Keratinocyte (primary cell): Measurements from ENCODE around the gene CFAP210. TPM values are rescaled to one million over a fixed set of nuclear protein-coding genes. Genes with fewer than 3 reads are reported as not detected.
"Not testable (repeated sequence)": the region's sequence is repeated elsewhere in the genome, so short reads cannot be mapped to it uniquely, and the experiment has no call there.

Source experiments
- DNase-seq: peaks from one replicate; pipeline ENCODE4 v3.0.0-alpha.2; 2011; ENCODE audit warnings: low read depth, missing footprints, low spot score
- FAIRE-seq: peaks from 2 replicates; lab custom pipeline; 2011; peaks lifted over from hg19 to GRCh38; lab: Jason Lieb, UNC
- H2AFZ ChIP-seq: 2 replicates; pipeline ENCODE4 v1.6.0; 2012; ENCODE audit warnings: low read length, control low read depth, inconsistent platforms; ENCODE audit not compliant: control insufficient read depth
- H3K27ac ChIP-seq: 2 replicates; pipeline ENCODE4 v1.5.1; 2011; ENCODE audit warnings: low read length; ENCODE audit not compliant: control insufficient read depth, insufficient read depth
- H3K27me3 ChIP-seq: 3 replicates; pipeline ENCODE4 v1.6.0; 2011; ENCODE audit warnings: low read length; ENCODE audit not compliant: control insufficient read depth, insufficient read depth; ENCODE audit errors: extremely low read depth
- H3K36me3 ChIP-seq, 2 experiments: 2 replicates in 1 of 2; 3 replicates in 1 of 2; pipeline ENCODE4 v1.5.1; 2011; ENCODE audit warnings: low read length in 2 of 2, mild to moderate bottlenecking in 1 of 2; ENCODE audit not compliant: control insufficient read depth in 2 of 2, insufficient read depth in 2 of 2; ENCODE audit errors: extremely low read depth in 1 of 2
- H3K4me1 ChIP-seq: 3 replicates; pipeline ENCODE4 v1.5.1; 2011; ENCODE audit warnings: low read length; ENCODE audit not compliant: control insufficient read depth, insufficient read depth; ENCODE audit errors: extremely low read depth
- H3K4me2 ChIP-seq: 3 replicates; pipeline ENCODE4 v1.6.0; 2011; ENCODE audit warnings: low read depth, low read length; ENCODE audit not compliant: control insufficient read depth, insufficient read depth; ENCODE audit errors: extremely low read depth
- H3K4me3 ChIP-seq, 3 experiments: fragments of 200-600 bp in 1 of 3; sonication (generic) in 1 of 3; 2 replicates in 2 of 3; 3 replicates in 1 of 3; pipeline ENCODE4 v1.5.1; 2011 to 2016; ENCODE audit warnings: low read length in 3 of 3, mild to moderate bottlenecking in 3 of 3, control low read depth in 2 of 3, inconsistent platforms in 1 of 3, low read depth in 1 of 3, mixed read lengths in 1 of 3, mixed run types in 1 of 3, moderate library complexity in 1 of 3; ENCODE audit not compliant: control insufficient read depth in 2 of 3, insufficient read depth in 2 of 3; ENCODE audit errors: extremely low read depth in 1 of 3
- H3K79me2 ChIP-seq: 2 replicates; pipeline ENCODE4 v1.6.0; 2012; ENCODE audit warnings: low read length; ENCODE audit not compliant: control insufficient read depth, insufficient read depth
- H3K9ac ChIP-seq: 3 replicates; pipeline ENCODE4 v1.6.0; 2011; ENCODE audit warnings: low read length; ENCODE audit not compliant: control insufficient read depth, insufficient read depth; ENCODE audit errors: extremely low read depth
- H3K9me1 ChIP-seq: 3 replicates; pipeline ENCODE4 v1.6.0; 2011; ENCODE audit warnings: low read length; ENCODE audit not compliant: control insufficient read depth, insufficient read depth; ENCODE audit errors: extremely low read depth
- H3K9me3 ChIP-seq: 2 replicates; pipeline ENCODE4 v1.5.1; 2012; ENCODE audit warnings: low read depth, low read length; ENCODE audit not compliant: control insufficient read depth
- H4K20me1 ChIP-seq: 3 replicates; pipeline ENCODE4 v1.6.0; 2011; ENCODE audit warnings: low read length; ENCODE audit not compliant: control insufficient read depth, insufficient read depth; ENCODE audit errors: extremely low read depth
- CTCF ChIP-seq, 3 experiments: IDR thresholded peaks in 1 of 3; conservative IDR thresholded peaks in 1 of 3; optimal IDR thresholded peaks in 1 of 3; 2 replicates in 2 of 3; 3 replicates in 1 of 3; pipeline versions ENCODE3 to v1.5.1; 2011; ENCODE audit warnings: low read length in 3 of 3, mild to moderate bottlenecking in 3 of 3, moderate library complexity in 2 of 3, control low read depth in 1 of 3, inconsistent platforms in 1 of 3; ENCODE audit not compliant: insufficient read depth in 2 of 3; ENCODE audit errors: extremely low read depth in 1 of 3
- dilution Hi-C: fragments of 300-500 bp; cut with MboI; formaldehyde crosslinking; loops from one replicate; pipeline ENCODE4 v1.7.0; 2020; ENCODE audit warnings: low sequenced_read_pairs; ENCODE audit not compliant: extremely low pct_ligation_motif_present
- polyA plus RNA-seq, 5 experiments: library from polyadenylated mRNA; depleted of rRNA in 3 of 5; stranded (reverse) in 3 of 5; stranded (forward) in 1 of 5; unstranded in 1 of 5; fragments of >200 nt; gene quantifications; 1 replicate in 1 of 5; 2 replicates in 3 of 5; 3 replicates in 1 of 5; pipeline versions ENCODE4 v1.2.1 to v1.2.3, GENCODE V29; 2011 to 2012; ENCODE audit warnings: missing spikeins in 2 of 5, low read depth in 1 of 5, low replicate concordance in 1 of 5

Gene CFAP210
- polyA plus RNA-seq, 1 donor (not counting 4 experiments of a cell fraction or from before 2014, with no cell fraction given) = 0.30 TPM

GRCh38 chr2:169620509-169620908, 73.7 kb downstream of the CFAP210 start:
- FAIRE-seq = no peak
- no peaks in the 10 kb centered on the region for H3K9me3 ChIP-seq
- no peak overlapping the region for H3K4me3 ChIP-seq
- no peaks in the 10 kb centered on the region for H3K4me1 ChIP-seq
- DNase-seq = no peak
- no peak overlapping the region for H3K9ac ChIP-seq
- H2AFZ ChIP-seq = no peak overlapping the region
- H3K36me3 ChIP-seq = peaks cover 2 to 10% of the 10 kb centered on the region in 2 experiments
- H4K20me1 ChIP-seq = no peaks in the 10 kb centered on the region
- no peaks in the 10 kb centered on the region for H3K27me3 ChIP-seq
- dilution Hi-C loops = no loop called here
- no peak for TF ChIP-seq CTCF (optimal IDR thresholded peaks at IDR 0.05 in 1 of 3, IDR thresholded peaks at IDR 0.05 in 1 of 3, conservative IDR thresholded peaks at IDR 0.05 in 1 of 3; ENCODE audit: extremely low read depth in 1 of 3, insufficient read depth in 2 of 3, low read length in 3 of 3)
- H3K27ac ChIP-seq = no peak overlapping the region
- H3K79me2 ChIP-seq = peaks cover 2% of the 10 kb centered on the region
- no peak overlapping the region for H3K4me2 ChIP-seq
- H3K9me1 ChIP-seq = no peaks in the 10 kb centered on the region

GRCh38 chr2:169619946-169620345, 74.3 kb downstream of the CFAP210 start:
- dilution Hi-C loops = no loop called here

GRCh38 chr2:169615982-169616381, 78.2 kb downstream of the CFAP210 start:
- H3K9ac ChIP-seq, H3K4me3 ChIP-seq, H3K36me3 ChIP-seq, H3K27me3 ChIP-seq, H3K4me1 ChIP-seq, FAIRE-seq, H4K20me1 ChIP-seq, H2AFZ ChIP-seq, dilution Hi-C loops, H3K9me1 ChIP-seq, DNase-seq, H3K27ac ChIP-seq, H3K9me3 ChIP-seq, H3K4me2 ChIP-seq, H3K79me2 ChIP-seq: not testable (repeated sequence)

More at GRCh38 chr2:169619946-169620345, 74.3 kb downstream of the CFAP210 start:
- H3K4me3 ChIP-seq = no peak overlapping the region
- H3K9ac ChIP-seq = no peak overlapping the region
- no peak overlapping the region for H2AFZ ChIP-seq
- no peak overlapping the region for H3K27ac ChIP-seq
- H3K4me2 ChIP-seq = no peak overlapping the region
- no peaks in the 10 kb centered on the region for H3K4me1 ChIP-seq
- H3K79me2 ChIP-seq = peaks cover 2% of the 10 kb centered on the region
- H3K9me1 ChIP-seq = no peaks in the 10 kb centered on the region
- H3K36me3 ChIP-seq = peaks cover 2 to 6% of the 10 kb centered on the region in 2 experiments
- DNase-seq = no peak
- H3K27me3 ChIP-seq = no peaks in the 10 kb centered on the region
- no peaks in the 10 kb centered on the region for H4K20me1 ChIP-seq
- no peak for TF ChIP-seq CTCF (optimal IDR thresholded peaks at IDR 0.05 in 1 of 3, IDR thresholded peaks at IDR 0.05 in 1 of 3, conservative IDR thresholded peaks at IDR 0.05 in 1 of 3; ENCODE audit: extremely low read depth in 1 of 3, insufficient read depth in 2 of 3, low read length in 3 of 3)
- FAIRE-seq = no peak
- no peaks in the 10 kb centered on the region for H3K9me3 ChIP-seq
